B cell (primary cell): ENCODE results near the gene ASCL5. TPM values are rescaled to one million over a fixed set of nuclear protein-coding genes. Genes with fewer than 3 reads are reported as not detected.

ENCODE experiments used
- ATAC-seq: fragments of 200-7000 bp; cut with Tn5 transposase; one replicate; pipeline ENCODE4 v1.10.0; 2021; ENCODE audit warnings: low read depth, mild to moderate bottlenecking, moderate number of reproducible peaks, moderate library complexity
- CTCF ChIA-PET: fragments of 350-600 bp; sonication (Branson Sonifier 250); formaldehyde crosslinking; loops from one replicate; lab custom pipeline; 2021; ENCODE audit warnings: antibody characterized with exemption, inconsistent platforms; lab: Charles Lee
- POLR2A ChIA-PET: fragments of 350-600 bp; sonication (Branson Sonifier 250); formaldehyde crosslinking; loops from one replicate; lab custom pipeline; 2021; ENCODE audit warnings: antibody characterized with exemption; lab: Charles Lee
- DNase-seq: peaks from one replicate; pipeline ENCODE4 v3.0.0; 2013
- H2AFZ ChIP-seq: 2 replicates; pipeline ENCODE4 v1.6.1; 2012; ENCODE audit warnings: mild to moderate bottlenecking, low read depth, low read length; ENCODE audit not compliant: insufficient read depth, poor library complexity, severe bottlenecking
- H3K27ac ChIP-seq, 2 donors: 1 replicate in 1 of 2; 2 replicates in 1 of 2; pipeline ENCODE4 v1.5.1; 2012 to 2013; ENCODE audit warnings: low read length in 2 of 2, mild to moderate bottlenecking in 2 of 2, moderate library complexity in 1 of 2
- H3K27me3 ChIP-seq, 4 experiments: fragments of 200-600 bp in 1 of 4; sonication (generic) in 1 of 4; replicated peaks in 1 of 4; 1 replicate in 2 of 4; 2 replicates in 2 of 4; pipeline versions ENCODE4 v1.6.1 to v1.7.0; 2013 to 2016; ENCODE audit warnings: low read length in 3 of 4, mild to moderate bottlenecking in 2 of 4, mixed read lengths in 1 of 4, moderate library complexity in 1 of 4; ENCODE audit not compliant: insufficient read depth in 4 of 4, control insufficient read depth in 3 of 4; ENCODE audit errors: control extremely low read depth in 1 of 4
- H3K36me3 ChIP-seq, 2 experiments: replicated peaks in 1 of 2; 1 replicate in 1 of 2; 2 replicates in 1 of 2; pipeline versions ENCODE4 v1.6.1 to v1.7.1; 2013; ENCODE audit warnings: low read length in 1 of 2; ENCODE audit not compliant: insufficient read depth in 2 of 2, control insufficient read depth in 1 of 2; ENCODE audit errors: control extremely low read depth in 1 of 2, extremely low read depth in 1 of 2
- H3K4me1 ChIP-seq, 2 donors: fragments of 200-600 bp in 1 of 2; sonication (generic) in 1 of 2; 1 replicate in 1 of 2; 2 replicates in 1 of 2; pipeline versions ENCODE4 v1.5.1 to v1.6.1; 2013 to 2017; ENCODE audit warnings: low read length in 2 of 2; ENCODE audit not compliant: control insufficient read depth in 2 of 2, insufficient read depth in 2 of 2
- H3K4me2 ChIP-seq: replicated peaks from 2 replicates; pipeline ENCODE3; 2012; ENCODE audit warnings: mild to moderate bottlenecking, low read depth, low read length; ENCODE audit not compliant: poor library complexity, severe bottlenecking
- H3K4me3 ChIP-seq, 5 experiments: fragments of 200-600 bp in 1 of 5; sonication (generic) in 1 of 5; 1 replicate in 3 of 5; 2 replicates in 2 of 5; pipeline versions ENCODE4 v1.5.1 to v1.7.0; 2011 to 2016; ENCODE audit warnings: low read length in 4 of 5, mild to moderate bottlenecking in 4 of 5, low read depth in 2 of 5, control low read depth in 1 of 5, moderate library complexity in 1 of 5; ENCODE audit not compliant: insufficient read depth in 1 of 5; ENCODE audit errors: control extremely low read depth in 1 of 5, extremely low read depth in 1 of 5
- H3K79me2 ChIP-seq: fragments of 200-600 bp; sonication (generic); one replicate; pipeline ENCODE4 v1.6.0; 2016; ENCODE audit warnings: low read length; ENCODE audit not compliant: control insufficient read depth, insufficient read depth
- H3K9ac ChIP-seq: fragments of 200-600 bp; sonication (generic); 2 replicates; pipeline ENCODE4 v1.6.1; 2017; ENCODE audit warnings: mild to moderate bottlenecking, low read length, moderate library complexity
- H3K9me3 ChIP-seq, 3 donors: one replicate each; pipeline versions ENCODE4 v1.6.1 to v1.7.1; 2013; ENCODE audit warnings: low read length in 2 of 3; ENCODE audit not compliant: control insufficient read depth in 2 of 3, insufficient read depth in 1 of 3; ENCODE audit errors: control extremely low read depth in 1 of 3
- H4K20me1 ChIP-seq: 2 replicates; pipeline ENCODE4 v1.6.0; 2012; ENCODE audit warnings: mild to moderate bottlenecking, low read length; ENCODE audit not compliant: insufficient read depth, control insufficient read depth, poor library complexity, severe bottlenecking
- H3K27ac Mint-ChIP-seq: one replicate; pipeline ENCODE4 v1.8.0; 2021; ENCODE audit warnings: mixed read lengths
- H3K27me3 Mint-ChIP-seq: one replicate; pipeline ENCODE4 v1.8.0; 2021; ENCODE audit warnings: mixed read lengths
- H3K4me1 Mint-ChIP-seq: one replicate; pipeline ENCODE4 v1.8.0; 2021; ENCODE audit warnings: mixed read lengths
- H3K4me3 Mint-ChIP-seq: one replicate; pipeline ENCODE4 v1.8.0; 2021; ENCODE audit warnings: mixed read lengths
- H3K9me3 Mint-ChIP-seq: one replicate; pipeline ENCODE4 v1.8.0; 2022; ENCODE audit warnings: mixed read lengths; ENCODE audit not compliant: insufficient read depth
- EZH2 ChIP-seq: IDR thresholded peaks from 2 replicates; pipeline ENCODE4 v1.6.1; 2012; ENCODE audit warnings: borderline replicate concordance, low read depth, mild to moderate bottlenecking, moderate library complexity, low read length; ENCODE audit not compliant: insufficient read depth, poor library complexity, severe bottlenecking
- WGBS: methylation state at CpG from one replicate; pipeline ENCODE4 v1.1.5; 2013; ENCODE audit warnings: missing lambda C conversion rate; ENCODE audit not compliant: insufficient coverage; 5-methylcytosine and 5-hydroxymethylcytosine counted together
- intact Hi-C: fragments of 100-400 bp; cut with micrococcal nuclease; formaldehyde crosslinking; loops from one replicate; pipeline ENCODE4 v1.10.0; 2022
- polyA plus RNA-seq: library from polyadenylated mRNA; depleted of rRNA; stranded (reverse); fragments of >200 nt; gene quantifications from 2 replicates; pipeline ENCODE4 v1.2.3, GENCODE V29; 2012
- total RNA-seq, 2 donors: library from RNA; stranded (reverse); fragments of 120-200 nt in 1 of 2; gene quantifications; 1 replicate in 1 of 2; 2 replicates in 1 of 2; pipeline versions ENCODE4 v1.2.3 to v1.2.4, GENCODE V29; 2013 to 2022
- TF ChIP-seq, protein P1 (sequence below): fragments of 200-600 bp; IDR thresholded peaks from one replicate; pipeline ENCODE4 v1.8.0; 2022; ENCODE audit warnings: antibody characterized with exemption, mild to moderate bottlenecking

ASCL5 gene
- total and polyA plus RNA-seq, 2 donors (not counting 1 experiment from before 2014, with no cell fraction given): not detected

DNA sequence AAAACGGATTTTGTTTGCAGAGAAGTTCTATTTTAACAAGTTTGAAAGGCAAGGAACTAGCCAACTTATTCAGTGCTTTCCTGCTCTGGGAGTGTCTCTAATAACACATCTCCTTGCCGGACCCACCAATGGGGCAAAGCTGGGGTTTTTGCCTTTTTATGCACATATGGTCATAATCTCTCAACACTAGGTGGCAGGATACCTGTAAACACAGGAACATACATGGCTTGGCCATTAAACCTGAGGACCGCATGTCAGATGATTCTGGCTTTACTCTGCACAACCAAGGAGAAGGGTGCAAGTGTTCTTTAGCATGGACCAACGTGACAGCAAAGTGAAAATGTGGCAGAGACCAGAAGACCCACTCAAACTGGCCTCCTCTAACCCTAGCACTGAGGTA is 22.4 kb upstream of the ASCL5 start:
- POLR2A ChIA-PET: no interaction called here
- H3K4me3 Mint-ChIP-seq: no peak overlapping the region

DNA sequence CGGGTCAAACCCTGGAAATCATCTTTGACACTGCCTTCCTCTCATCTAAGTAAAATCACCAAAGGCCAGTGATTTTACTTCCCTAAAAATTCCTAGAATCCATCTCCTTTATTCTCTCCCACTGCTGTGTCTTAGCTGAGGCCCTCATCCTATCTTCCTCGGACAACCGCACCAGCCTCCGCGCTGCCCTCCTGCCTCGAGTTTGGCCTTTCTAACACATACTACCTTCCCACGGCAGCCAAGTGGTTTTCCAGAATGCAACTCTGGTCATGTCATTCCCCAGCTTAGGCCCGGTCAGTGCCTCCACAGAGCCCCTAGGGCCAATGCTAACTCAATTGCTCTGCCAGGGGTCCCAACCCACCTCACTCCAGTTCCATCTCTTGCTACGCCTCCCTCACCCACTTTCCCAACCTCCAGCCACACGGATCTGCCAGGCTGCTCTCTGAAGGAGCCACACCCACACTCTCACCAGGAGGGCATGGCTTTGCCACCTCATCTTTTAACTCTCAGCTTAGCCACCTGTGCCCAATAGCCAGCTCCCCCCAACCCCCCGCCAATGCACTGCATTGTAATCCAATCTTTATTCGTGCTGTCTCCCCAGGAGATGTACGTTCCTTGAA is 20.5 kb upstream of the ASCL5 start:
- Histone ChIP-seq H3K4me2 (no peak overlapping the region), H3K79me2 (no peaks in the 10 kb centered on the region), H2AFZ (no peak overlapping the region), H3K4me1 (no peaks in the 10 kb centered on the region), H4K20me1 (no peaks in the 10 kb centered on the region), H3K27ac (no peak overlapping the region), H3K9ac (no peak overlapping the region), H3K4me3 (no peak overlapping the region), H3K36me3 (peaks cover 0 to 68% of the 10 kb centered on the region in 2 experiments), H3K9me3 (no peaks in the 10 kb centered on the region), H3K27me3 (no peaks in the 10 kb centered on the region)
- WGBS: 95% methylated on average over 12 of the region's 13 CpGs
- no peak for ATAC-seq
- H3K27me3 Mint-ChIP-seq: no peaks in the 10 kb centered on the region
- TF ChIP-seq EZH2: no peak
- TF ChIP-seq, protein P1, sequence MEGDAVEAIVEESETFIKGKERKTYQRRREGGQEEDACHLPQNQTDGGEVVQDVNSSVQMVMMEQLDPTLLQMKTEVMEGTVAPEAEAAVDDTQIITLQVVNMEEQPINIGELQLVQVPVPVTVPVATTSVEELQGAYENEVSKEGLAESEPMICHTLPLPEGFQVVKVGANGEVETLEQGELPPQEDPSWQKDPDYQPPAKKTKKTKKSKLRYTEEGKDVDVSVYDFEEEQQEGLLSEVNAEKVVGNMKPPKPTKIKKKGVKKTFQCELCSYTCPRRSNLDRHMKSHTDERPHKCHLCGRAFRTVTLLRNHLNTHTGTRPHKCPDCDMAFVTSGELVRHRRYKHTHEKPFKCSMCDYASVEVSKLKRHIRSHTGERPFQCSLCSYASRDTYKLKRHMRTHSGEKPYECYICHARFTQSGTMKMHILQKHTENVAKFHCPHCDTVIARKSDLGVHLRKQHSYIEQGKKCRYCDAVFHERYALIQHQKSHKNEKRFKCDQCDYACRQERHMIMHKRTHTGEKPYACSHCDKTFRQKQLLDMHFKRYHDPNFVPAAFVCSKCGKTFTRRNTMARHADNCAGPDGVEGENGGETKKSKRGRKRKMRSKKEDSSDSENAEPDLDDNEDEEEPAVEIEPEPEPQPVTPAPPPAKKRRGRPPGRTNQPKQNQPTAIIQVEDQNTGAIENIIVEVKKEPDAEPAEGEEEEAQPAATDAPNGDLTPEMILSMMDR: no peak
- ChIA-PET CTCF (interaction anchor here (1.6 kb wide), 1 partner anchor 76 kb away, joined by 4 read pairs; no protein-coding TSS in a partner anchor), POLR2A (no interaction called here)
- no peaks in the 10 kb centered on the region for H3K9me3 Mint-ChIP-seq
- peaks cover 3% of the 10 kb centered on the region for H3K4me1 Mint-ChIP-seq
- no peak overlapping the region for H3K27ac Mint-ChIP-seq
- DNase-seq: no peak
- no peak overlapping the region for H3K4me3 Mint-ChIP-seq
- intact Hi-C loops: loop anchor here (2.0 kb wide), 1 partner anchor 75 kb away; no protein-coding TSS in a partner anchor

More for the DNA sequence above, 22.4 kb upstream of the ASCL5 start:
- Mint-ChIP-seq H3K4me1 (peaks cover 13% of the 10 kb centered on the region), H3K27ac (no peak overlapping the region), H3K9me3 (no peaks in the 10 kb centered on the region), H3K27me3 (no peaks in the 10 kb centered on the region)
- Histone ChIP-seq H3K9me3 (no peaks in the 10 kb centered on the region), H3K36me3 (peaks cover 0 to 50% of the 10 kb centered on the region in 2 experiments), H2AFZ (no peak overlapping the region), H3K9ac (no peak overlapping the region), H3K4me2 (no peak overlapping the region), H3K79me2 (peaks cover 6% of the 10 kb centered on the region), H4K20me1 (no peaks in the 10 kb centered on the region), H3K27ac (no peak overlapping the region), H3K4me3 (no peak overlapping the region), H3K27me3 (no peaks in the 10 kb centered on the region), H3K4me1 (peaks cover 5 to 11% of the 10 kb centered on the region in 2 donors)
- DNase-seq: no peak
- no peak for ATAC-seq
- intact Hi-C loops: loop anchor here (2.0 kb wide), 1 partner anchor 73 kb away; no protein-coding TSS in a partner anchor
- CTCF ChIA-PET: interaction anchor here (1.0 to 1.8 kb wide), 5 partner anchors 11 to 77 kb away, joined by 3 to 6 read pairs (median 4); no protein-coding TSS in a partner anchor
- WGBS: 76% methylated on average over 4 of the region's 4 CpGs
- TF ChIP-seq EZH2: no peak
- TF ChIP-seq, protein P1: peak; percentile 23
